ENCODE results near the gene NEDD4L.
"Not testable (repeated sequence)": the region's sequence is repeated elsewhere in the genome, so short reads cannot be mapped to it uniquely, and the experiment has no call there.

NEDD4L gene

DNA sequence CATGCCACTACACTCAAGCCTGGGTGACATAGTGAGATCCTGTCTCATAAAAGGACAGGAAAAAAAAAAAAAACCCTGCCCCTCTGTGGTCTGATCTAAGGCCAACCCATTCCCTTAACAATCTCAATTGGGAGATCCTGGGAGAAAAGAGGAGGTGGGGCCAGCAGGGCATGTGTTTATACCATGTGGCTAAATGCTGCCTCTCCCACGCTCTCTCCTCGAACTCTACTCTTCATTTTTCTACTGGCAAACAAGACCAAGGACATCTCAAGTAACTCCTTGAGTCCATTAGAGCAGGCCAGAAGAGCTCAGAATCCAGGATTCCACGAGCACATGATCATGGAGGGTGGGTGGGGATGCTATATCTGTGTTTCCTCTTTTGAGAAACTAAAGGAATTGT lies 16.7 kb upstream of the NEDD4L start:
- no peak for DNase-seq

DNA sequence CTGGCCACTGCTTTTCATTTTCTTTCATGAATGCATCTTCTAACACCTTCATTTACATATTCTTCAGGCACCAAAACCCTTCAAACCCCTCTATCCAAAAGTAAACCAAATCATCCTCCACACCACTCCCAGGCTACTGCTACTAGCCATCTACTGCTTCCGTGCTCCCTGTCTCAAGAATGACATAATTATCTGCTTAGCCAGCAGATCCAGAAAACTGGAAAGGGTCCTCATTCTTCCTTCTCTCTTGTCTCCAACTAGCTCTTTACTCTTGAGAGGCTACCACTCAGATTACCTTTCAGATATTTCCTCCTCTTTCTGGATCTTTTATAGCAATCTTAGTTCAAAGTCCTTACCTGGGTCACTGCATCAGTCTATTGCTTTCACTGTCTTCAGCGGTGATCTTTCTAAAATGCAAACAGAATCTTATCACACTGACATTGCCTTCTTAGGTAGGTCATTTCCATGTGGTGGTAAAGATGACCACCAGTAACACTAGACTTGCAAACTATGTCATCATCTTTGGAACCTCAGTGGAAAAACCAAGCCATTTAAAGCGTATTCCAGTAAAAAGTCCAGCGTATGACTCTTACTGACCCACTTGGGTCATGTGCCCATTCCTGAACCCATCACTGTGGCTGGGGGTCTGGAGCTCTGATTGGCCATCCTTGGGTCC lies 15.8 kb upstream of the NEDD4L start:
- DNase-seq: no peak

DNA sequence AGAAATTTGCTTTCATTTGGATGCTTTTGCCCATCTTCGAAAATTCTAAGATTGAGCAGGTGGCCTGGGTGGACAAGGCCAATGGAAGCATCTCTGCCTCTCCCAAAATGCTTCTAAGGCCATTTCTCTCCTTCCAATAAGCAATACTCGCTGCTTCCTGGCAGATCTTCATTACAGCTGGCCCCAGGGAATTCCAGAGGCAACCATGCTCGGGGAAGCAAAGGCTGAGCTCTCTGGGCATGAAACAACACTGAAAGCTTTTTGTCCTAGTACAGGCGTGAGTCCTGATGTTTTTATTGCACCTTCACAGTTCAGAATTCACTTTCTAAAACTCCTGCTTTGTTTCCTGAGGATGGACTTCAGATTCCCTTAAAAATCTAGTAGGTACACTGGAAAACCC lies 11.8 kb upstream of the NEDD4L start:
- no peak for DNase-seq

DNA sequence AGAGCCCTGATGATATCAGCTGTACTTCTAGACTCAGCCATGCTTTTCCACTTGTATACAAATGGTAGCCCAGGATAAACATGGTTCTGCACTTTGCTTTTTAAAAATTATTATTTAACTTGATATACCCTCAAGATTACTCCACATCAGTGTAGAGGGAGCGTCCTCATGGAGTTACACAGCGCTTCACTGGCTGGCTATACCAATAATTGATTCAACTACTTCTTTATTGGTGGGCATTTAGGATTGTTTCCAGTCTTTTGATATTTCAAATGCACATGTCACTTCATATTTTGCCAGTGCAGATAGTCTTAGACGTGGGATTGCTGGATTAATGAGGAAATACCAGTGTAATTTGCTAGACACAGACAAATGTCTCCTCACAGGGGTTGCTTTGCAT lies 10.8 kb upstream of the NEDD4L start:
- no peak for DNase-seq

DNA sequence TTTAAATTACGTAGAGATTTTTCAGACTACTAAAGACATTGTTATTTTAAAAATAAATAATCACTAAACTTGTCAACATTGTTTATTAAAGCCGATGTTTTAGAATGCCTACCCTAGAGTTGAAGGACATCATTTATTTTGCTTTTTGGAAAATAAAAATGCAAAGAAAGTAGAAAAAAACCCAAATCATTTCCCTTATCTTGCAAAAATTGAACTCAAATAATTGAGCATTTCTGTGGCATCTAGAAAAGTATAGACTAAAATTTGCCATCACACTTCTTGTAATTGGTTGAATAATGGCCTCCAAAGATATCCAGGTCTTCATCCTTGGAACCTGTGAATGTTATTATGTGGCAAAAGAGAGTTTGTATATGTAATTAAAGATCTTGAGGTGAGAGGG lies 9.7 kb upstream of the NEDD4L start:
- DNase-seq: no peak

DNA sequence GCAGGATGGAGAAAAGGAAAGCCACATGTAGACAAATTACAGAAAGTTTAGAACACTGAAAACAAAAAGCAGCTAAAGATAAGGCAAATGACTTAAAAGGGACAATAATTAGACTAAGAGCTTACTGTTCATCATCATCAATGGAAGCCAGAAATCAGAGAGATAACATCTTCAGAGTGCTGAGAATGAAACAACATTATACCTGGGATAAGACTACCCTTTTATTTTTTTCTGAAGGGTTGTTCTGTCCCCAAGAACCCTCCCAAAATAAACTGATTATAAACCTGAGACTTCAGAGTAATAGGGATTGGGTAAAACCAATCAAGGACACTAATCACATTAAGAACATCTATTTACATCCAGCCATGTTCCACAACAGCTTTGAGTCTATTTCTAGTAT lies 6.9 kb upstream of the NEDD4L start:
- no peak for DNase-seq

DNA sequence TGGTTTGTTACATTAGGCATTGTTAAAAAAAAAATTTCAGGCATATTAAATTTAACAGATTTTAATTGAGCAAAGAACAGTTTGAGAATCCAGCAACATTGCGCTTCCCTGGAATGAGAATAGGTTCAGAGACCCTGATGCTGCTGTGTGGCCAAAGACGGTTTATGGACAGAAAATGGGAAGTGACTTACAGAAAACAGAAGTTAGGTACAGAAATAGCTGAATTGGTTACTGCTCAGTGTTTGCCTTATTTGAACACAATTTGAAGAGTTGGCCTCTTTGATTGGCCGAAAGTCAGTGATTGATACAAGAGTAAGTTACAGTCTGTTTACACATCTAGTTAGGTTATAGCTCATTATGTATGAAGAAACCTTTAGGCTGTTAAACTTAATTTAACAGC lies 6.0 kb upstream of the NEDD4L start:
- no peak for DNase-seq

DNA sequence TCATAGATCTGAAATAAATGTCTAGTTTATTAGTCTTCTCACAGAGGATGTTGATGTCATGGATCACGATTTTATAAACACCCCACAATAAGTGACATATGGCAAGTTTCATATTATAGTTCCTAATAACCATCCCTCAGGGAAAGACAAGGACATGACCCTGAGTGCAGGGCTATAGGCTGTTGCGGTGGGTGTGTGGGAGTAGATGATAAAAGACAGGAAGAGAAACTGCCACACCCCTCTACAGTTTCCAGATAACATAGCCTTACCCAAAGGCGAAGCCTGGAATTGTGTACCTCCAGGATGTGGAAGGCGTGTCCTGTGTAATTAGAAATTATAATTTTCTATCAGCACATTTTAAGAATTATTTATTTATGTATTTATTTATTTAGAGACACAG lies 2.4 kb upstream of the NEDD4L start:
- no peak for DNase-seq

DNA sequence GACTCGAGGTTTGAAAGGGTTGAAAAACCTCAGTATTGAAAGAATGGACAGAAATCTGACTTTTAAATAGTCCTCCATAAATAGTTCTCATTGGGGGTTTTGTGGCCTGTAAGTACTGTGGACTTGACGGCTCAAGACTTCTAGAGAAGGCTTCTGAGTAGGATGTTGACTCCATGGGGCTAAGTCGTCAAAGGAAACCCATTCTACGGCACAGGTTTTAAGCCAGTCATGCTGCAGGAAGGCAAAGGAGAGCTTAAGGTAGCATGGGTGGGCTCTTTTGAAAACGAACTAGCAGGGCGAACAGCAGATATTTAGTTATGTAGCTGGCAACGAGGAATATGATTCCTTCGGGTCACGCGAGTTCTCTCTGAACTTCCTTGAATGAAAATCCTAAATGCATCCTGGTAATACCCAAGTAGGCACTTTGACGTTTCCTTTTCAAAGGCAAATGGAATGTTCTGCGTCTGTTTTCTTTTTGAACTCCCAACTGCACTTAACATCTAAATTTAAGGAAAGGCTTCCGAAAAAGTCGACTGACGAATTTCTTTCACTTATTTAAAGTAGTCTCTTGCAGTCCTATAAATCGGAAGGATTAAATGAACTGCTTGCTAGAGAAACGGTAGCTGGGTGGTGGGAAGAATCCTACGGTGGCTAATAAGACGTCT lies 1.1 kb upstream of the NEDD4L start:
- DNase-seq: peak; percentile 64

DNA sequence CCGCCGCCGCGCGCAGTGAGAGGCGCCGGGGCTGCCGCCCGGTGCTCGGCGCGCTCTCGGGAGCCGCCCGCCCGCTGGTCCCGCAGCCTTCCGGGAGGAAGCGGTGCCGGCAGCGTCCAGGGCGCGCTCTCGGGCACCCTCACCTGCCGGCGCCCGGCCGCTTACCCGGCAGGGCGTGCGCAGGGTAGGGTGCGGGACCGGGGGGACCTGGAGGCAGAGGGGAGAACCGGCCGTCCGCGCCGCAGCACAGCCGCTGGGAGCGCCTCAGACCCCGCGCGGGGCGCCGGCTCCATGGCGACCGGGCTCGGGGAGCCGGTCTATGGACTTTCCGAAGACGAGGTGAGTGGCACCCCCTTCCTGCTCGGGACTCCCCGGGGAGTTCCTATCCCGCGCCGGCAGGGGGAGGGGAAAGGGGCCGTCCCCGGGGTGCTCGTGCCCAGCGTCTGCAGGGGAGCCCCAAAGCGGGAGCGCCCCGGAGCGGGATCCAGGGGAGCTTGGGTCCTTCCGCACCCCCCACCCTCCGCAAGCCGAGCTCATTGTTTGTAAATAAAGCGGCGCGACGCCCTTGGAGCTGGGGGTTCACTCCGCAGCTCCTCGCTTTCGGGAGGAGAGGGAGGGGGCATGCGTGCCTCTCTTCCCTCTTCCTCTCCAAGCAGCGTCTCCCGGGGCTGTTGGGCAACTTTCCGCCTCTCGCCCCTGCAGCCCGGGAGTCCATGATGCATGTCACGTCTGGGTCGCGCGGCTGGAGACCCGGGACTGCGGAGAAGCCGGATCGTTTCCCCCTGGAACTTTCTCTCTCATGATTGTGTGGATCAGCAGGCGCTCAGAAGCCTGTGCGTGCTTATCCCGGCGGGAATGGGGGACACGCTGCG lies 580 bp downstream of the NEDD4L start:
- DNase-seq: peak; percentile 88

DNA sequence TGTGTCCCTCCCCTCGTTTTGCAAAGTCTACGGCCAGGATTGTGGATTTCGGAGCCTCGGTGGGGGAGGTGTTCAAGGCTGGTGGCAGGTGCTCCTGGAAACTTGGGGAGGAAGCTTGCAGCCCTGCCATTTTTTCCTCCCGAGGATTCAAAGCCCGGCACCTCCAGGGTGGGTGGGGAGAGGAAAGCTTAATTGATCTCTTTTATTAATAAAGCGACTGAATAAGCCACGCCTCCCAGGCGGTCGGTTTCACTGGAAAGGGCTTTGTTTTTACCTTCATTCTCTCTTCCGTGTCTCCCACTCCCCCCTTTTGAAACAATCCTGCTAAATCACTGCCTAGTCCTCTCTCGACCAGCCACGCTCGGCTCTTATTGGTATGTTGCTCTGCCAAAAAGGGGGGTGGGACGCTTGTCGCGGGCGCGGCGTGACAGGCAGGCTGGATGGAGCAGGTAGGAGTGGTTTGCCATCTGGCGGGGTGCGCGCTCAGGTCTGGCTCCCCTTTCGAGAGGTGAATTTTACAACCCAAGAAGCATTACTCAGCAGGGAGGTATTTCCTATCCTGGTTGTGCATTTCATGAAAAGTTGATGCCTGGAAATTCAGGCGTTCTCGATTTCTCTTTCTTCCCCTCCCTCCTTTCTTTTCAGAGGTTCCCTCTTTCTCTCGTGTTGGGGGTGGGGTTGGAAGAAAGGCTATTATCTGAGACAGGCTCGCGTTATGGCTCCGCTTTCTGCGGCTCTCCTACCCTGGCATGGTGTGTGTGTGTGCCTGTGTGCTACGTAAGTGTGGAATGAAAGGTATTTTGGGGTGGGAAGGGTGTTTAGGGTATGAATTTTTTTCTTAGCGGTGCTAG lies 1.4 kb downstream of the NEDD4L start:
- DNase-seq: peak; percentile 90

DNA sequence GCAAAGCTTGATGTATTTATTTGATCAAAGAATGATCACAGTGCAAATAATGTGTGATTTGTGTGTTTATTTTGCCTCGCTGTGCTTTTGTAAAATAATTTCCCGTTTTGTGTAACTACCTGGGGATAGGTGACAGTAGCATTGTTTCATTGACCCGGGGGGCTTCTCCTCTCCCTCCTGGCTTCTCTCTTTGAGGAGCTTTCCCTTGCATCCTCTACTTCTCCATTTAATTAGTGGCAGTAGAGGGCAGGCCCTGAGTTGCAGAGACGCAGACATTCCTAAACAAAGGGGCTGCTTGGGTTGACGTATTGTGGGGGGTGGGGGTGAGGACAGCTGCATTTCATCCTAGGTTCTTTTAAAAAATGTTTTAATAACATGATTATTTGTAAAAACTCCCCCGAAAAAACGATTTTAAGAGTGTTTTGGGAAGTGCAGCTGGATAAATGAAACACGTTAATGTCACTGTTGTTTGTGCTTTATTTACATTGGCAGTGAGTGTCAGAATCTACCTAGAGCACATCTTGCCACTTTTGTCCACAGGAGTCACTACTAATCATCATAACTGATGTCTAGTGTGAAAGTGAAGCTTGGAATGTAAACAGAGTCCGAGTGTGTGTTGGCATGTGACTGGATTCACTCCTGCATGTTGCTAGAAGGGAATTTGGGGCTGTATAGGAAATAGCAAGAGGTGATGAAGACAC lies 2.2 kb downstream of the NEDD4L start:
- DNase-seq: peak; percentile 34

DNA sequence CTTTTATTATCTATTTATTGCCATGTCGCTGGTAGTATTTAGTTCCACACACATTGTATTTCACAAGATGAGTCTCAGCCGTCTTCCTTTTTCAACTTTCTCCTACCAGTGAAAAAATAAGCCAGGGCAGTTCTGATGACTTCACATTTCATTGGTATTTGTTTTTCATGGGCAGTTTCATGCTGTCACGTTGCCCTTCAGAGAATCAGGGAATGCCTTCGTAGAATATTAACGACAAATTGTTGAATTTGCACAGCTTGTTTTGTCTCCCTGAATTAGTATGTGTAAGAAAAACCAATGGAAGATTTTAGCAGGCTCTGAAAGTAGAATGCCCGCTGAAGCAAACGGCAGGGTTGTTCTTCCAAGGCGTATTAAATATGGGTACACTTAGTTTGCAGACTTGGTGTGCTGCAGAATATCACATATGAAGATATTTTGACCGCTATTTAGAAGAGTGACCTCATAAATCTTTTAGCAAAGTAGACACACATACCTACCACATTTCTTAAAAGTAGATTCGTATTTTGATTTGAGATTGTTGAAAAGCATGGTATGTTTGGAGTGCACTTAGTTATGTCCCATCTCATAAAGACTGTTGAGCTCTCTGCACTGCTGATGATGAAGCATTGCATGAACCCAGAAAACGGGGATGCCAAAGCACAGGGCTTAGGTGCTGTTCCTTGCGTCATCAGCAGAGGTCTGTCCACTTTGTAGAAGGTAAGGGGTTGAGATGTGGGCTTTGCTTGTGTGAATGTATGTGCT lies 2.9 kb downstream of the NEDD4L start:
- no peak for DNase-seq

DNA sequence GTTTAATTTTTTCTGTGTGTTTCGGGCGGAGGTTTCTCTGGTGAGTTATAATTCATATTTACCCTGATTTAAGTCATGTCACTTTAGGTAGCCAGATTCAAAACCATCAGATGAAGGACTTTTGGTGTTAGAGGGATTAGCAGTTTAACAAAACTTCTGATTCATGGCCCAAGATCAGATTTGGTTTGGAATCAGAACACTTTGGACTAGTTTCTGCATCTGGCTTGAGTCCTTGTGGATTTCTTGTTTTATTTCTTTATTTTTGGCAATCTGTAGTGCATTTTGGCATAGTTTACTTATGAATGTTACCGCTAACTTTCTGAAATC lies 3.5 kb downstream of the NEDD4L start:
- no peak for DNase-seq

DNA sequence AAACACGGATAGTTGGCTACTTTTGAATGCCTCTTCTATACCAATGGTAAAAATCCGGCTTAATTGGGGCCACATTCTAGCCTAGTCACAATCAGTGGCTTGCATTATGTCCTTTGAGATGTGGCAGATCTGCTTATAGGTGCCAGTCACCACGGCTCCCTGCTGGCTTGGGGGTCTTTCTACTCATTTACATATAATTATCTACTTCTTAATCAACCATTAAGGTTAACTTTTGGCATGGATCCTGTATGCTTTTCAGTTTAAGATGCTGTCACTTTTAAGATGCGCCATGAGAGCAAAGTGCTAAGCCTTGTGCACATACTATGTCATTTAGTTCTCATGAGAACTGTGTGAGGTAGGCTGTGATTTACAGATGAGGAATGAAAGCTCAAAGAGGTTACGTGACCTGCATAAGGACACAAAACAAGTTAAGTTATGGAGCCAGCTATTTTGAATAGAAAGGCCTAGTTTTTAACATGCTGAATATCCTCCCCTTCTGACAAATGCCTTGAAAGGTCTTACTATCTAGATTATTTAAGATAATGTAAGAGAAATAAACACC lies 4.1 kb downstream of the NEDD4L start:
- DNase-seq: no peak

DNA sequence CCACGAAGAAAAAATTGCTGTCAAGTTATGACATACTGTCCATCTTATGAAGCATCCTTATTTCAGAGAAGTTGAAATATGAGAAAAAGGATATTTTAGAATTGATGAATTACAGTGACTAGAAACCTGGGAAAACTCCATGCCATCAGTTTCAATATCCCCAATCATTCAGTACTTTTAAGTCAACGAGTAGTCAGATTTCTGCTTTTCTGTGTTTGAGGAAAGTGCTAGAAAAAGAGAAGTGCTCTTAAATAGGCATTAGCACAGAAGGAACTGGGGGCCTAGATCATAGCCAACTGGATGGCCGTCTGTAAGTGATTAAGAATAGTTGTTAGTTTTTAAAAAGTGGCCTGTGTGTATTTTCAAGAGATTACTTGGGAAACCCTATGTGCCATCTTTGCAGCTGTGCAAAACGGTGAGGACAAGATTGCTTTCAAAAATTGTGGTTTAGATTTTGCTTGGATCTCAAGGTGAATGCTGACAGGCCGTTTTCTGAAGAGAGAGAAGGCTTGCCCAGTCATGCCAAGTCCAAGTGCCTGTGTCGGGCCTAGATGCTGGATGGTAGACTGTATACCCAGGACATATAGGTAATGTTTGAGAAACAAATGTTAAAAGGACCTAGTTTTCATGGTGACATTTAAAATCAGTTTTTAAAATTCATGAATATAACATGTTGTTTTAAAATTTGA lies 5.1 kb downstream of the NEDD4L start:
- DNase-seq: peak; percentile 34

DNA sequence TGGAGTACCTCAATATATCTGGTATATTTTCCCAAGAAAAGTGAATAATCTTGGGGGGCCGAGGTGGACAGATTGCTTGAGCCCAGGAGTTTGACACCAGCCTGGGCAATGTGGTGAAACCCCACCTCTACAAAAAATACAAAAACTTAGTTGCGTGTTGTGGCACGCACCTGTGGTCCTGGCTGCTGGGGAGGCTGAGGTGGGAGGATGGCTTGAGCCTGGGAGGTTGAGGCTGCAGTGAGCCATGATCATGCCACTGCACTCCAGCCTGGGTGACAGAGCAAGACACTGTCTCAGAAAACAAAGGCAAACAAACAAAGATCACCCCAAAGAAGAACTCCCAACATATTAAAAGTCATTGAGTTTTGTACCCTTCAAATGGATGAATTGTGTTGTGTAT lies 6.9 kb downstream of the NEDD4L start:
- not testable (repeated sequence) for DNase-seq

DNA sequence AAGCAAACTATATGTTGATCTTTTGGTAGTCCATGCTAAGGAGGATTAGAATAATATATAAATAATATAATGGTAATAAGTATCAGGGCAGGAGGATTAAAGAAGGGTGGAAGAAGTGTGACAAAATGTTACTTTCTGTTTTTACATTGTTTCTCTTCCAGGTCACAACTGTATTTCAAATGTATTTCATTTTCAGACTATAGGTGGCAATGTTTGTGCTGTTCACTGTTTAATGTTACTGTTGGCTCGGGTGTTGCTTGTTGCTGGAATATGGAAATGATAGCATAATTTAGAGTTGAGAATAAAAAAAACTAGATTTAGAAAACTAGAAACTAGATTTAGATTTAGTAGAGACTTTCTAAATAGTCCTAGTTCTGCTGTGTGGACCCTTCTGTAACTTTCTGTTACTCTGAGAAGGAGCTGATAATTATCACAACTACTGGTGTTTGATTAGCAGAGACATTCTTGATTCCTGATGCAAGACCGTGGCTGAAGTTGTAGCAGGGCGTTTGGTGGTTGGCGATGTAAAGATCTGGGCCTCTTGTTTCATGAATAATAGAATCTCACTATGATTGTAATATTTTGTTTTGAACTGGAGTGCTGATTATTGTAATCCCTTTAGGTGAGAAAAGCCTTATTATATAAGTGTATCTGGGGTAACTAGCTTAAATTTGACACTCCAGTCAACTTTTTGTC lies 7.9 kb downstream of the NEDD4L start:
- peak; percentile 48 for DNase-seq

DNA sequence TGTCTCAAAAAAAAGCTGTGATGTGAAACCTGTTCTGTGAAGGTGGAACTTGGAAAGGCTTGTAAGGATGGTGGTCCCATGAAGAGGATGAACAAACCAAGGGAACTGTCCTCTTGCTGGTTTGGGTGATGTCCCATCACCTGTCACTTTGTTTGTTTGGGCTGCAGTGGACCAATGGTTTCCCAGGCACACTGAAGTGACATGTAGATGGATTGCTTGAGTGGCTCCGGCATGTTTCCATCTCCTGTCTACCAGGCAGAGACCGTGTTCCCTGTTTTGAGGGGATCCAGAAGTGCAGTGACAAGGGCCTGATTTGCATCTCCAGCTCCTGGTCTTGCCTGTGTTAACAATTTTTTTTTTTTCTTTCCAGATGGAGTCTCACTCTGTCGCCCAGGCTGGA lies 8.9 kb downstream of the NEDD4L start:
- DNase-seq: no peak
